CD4-positive, CD25-positive, alpha-beta regulatory T cell (primary cell): Measurements from ENCODE around the gene PCDH15. TPM values are rescaled to one million over a fixed set of nuclear protein-coding genes. Genes with fewer than 3 reads are reported as not detected.

Source experiments
- ATAC-seq, 2 donors: fragments of 150-1000 bp; cut with Tn5 transposase; one replicate each; pipeline ENCODE4 v1.10.0; 2021; ENCODE audit warnings: low read depth in 2 of 2, moderate number of reproducible peaks in 2 of 2, moderate library complexity in 1 of 2
- DNase-seq, 3 donors: peaks; one replicate each; pipeline versions ENCODE4 v3.0.0 to v3.0.0-alpha.2; 2012 to 2022; ENCODE audit warnings: mixed read lengths in 1 of 3
- H3K27ac ChIP-seq: one replicate; pipeline ENCODE4 v1.7.0; 2013; ENCODE audit warnings: mild to moderate bottlenecking, low read length; ENCODE audit not compliant: insufficient read depth, poor library complexity, severe bottlenecking
- H3K27me3 ChIP-seq: one replicate; pipeline ENCODE4 v1.7.0; 2013; ENCODE audit warnings: low read length; ENCODE audit not compliant: control insufficient read depth, insufficient read depth
- H3K36me3 ChIP-seq: one replicate; pipeline ENCODE4 v1.7.0; 2013; ENCODE audit warnings: mild to moderate bottlenecking, low read length, moderate library complexity; ENCODE audit not compliant: control insufficient read depth, insufficient read depth
- H3K4me1 ChIP-seq: 2 replicates; pipeline ENCODE4 v1.7.0; 2013; ENCODE audit warnings: mild to moderate bottlenecking, low read length; ENCODE audit not compliant: insufficient read depth, control insufficient read depth, poor library complexity, severe bottlenecking
- H3K4me3 ChIP-seq: one replicate; pipeline ENCODE4 v1.7.0; 2013; ENCODE audit warnings: low read depth, mild to moderate bottlenecking, low read length, moderate library complexity
- H3K9me3 ChIP-seq, 2 experiments: 1 replicate in 1 of 2; 2 replicates in 1 of 2; pipeline ENCODE4 v1.7.0; 2013; ENCODE audit warnings: low read length in 2 of 2, mild to moderate bottlenecking in 1 of 2, moderate library complexity in 1 of 2; ENCODE audit not compliant: control insufficient read depth in 2 of 2
- H3K27ac Mint-ChIP-seq, 3 donors: one replicate each; pipeline ENCODE4 v1.8.0; 2020 to 2022; ENCODE audit warnings: mild to moderate bottlenecking in 3 of 3, mixed read lengths in 3 of 3, moderate library complexity in 2 of 3
- H3K27me3 Mint-ChIP-seq: one replicate; pipeline ENCODE4 v1.8.0; 2022; ENCODE audit warnings: mild to moderate bottlenecking, mixed read lengths
- H3K36me3 Mint-ChIP-seq: one replicate; pipeline ENCODE4 v1.8.0; 2020; ENCODE audit warnings: mixed read lengths
- H3K4me1 Mint-ChIP-seq, 4 donors: one replicate each; pipeline ENCODE4 v1.8.0; 2020 to 2022; ENCODE audit warnings: mixed read lengths in 4 of 4, mild to moderate bottlenecking in 1 of 4
- H3K4me3 Mint-ChIP-seq, 4 donors: one replicate each; pipeline ENCODE4 v1.8.0; 2020 to 2022; ENCODE audit warnings: mild to moderate bottlenecking in 4 of 4, mixed read lengths in 4 of 4, moderate library complexity in 3 of 4
- H3K9me3 Mint-ChIP-seq, 7 donors: one replicate each; pipeline ENCODE4 v1.8.0; 2020 to 2022; ENCODE audit warnings: mixed read lengths in 7 of 7, mild to moderate bottlenecking in 3 of 7, moderate library complexity in 2 of 7
- polyA plus RNA-seq, 4 donors: library from polyadenylated mRNA; unstranded; fragments of 300-500 nt; fragmentation: Illumina TruSeq; gene quantifications; one replicate each; pipeline ENCODE4 v1.2.3, GENCODE V29; 2021
- total RNA-seq: library from RNA; stranded (reverse); gene quantifications from one replicate; pipeline ENCODE4 v1.2.3, GENCODE V29; 2022

Gene PCDH15
- total and polyA plus RNA-seq, 5 donors from 2014 or later: not detected

- Mint-ChIP-seq H3K27me3 (no peaks in the 10 kb centered on the region), H3K9me3 (peaks cover 2 to 8% (median 4%) of the 10 kb centered on the region in 7 donors), H3K36me3 (no peaks in the 10 kb centered on the region), H3K27ac (no peak overlapping the region), H3K4me1 (no peaks in the 10 kb centered on the region), H3K4me3 (no peak overlapping the region)
- no peaks in the 10 kb centered on the region for H3K36me3 ChIP-seq
- ATAC-seq: no peak
- no peak for DNase-seq
- H3K4me1 ChIP-seq: no peaks in the 10 kb centered on the region
- H3K27ac ChIP-seq: no peak overlapping the region
- no peaks in the 10 kb centered on the region for H3K9me3 ChIP-seq
- H3K27me3 ChIP-seq: no peaks in the 10 kb centered on the region
- H3K4me3 ChIP-seq: no peak overlapping the region
Measured at GRCh38 chr10:53894145-53894544, 906.9 kb downstream of the PCDH15 start.

GRCh38 chr10:53893061-53893460 is 908.0 kb downstream of the PCDH15 start:
- DNase-seq: no peak
- Histone ChIP-seq H3K36me3 (no peaks in the 10 kb centered on the region), H3K9me3 (no peaks in the 10 kb centered on the region), H3K4me1 (no peaks in the 10 kb centered on the region), H3K27ac (no peak overlapping the region), H3K27me3 (no peaks in the 10 kb centered on the region), H3K4me3 (no peak overlapping the region)
- H3K4me3 Mint-ChIP-seq: no peak overlapping the region
- no peaks in the 10 kb centered on the region for H3K36me3 Mint-ChIP-seq
- H3K27me3 Mint-ChIP-seq: no peaks in the 10 kb centered on the region
- no peak for ATAC-seq
- peaks cover 0 to 8% (median 4%) of the 10 kb centered on the region in 7 donors for H3K9me3 Mint-ChIP-seq
- H3K4me1 Mint-ChIP-seq: no peaks in the 10 kb centered on the region
- H3K27ac Mint-ChIP-seq: no peak overlapping the region

- Mint-ChIP-seq H3K4me1 (no peaks in the 10 kb centered on the region), H3K9me3 (peaks cover 0 to 10% (median 6%) of the 10 kb centered on the region in 7 donors), H3K4me3 (no peak overlapping the region), H3K27me3 (no peaks in the 10 kb centered on the region), H3K27ac (no peak overlapping the region), H3K36me3 (no peaks in the 10 kb centered on the region)
- no peak for DNase-seq
- H3K27me3 ChIP-seq: no peaks in the 10 kb centered on the region
- no peak for ATAC-seq
- H3K27ac ChIP-seq: no peak overlapping the region
- no peaks in the 10 kb centered on the region for H3K4me1 ChIP-seq
- H3K36me3 ChIP-seq: no peaks in the 10 kb centered on the region
- no peak overlapping the region for H3K4me3 ChIP-seq
- no peaks in the 10 kb centered on the region for H3K9me3 ChIP-seq
Measured at GRCh38 chr10:53886325-53887300, 914.4 kb downstream of the PCDH15 start.

- Histone ChIP-seq H3K27me3 (no peaks in the 10 kb centered on the region), H3K4me1 (no peaks in the 10 kb centered on the region), H3K9me3 (peaks cover 0 to 5% of the 10 kb centered on the region in 2 experiments), H3K36me3 (no peaks in the 10 kb centered on the region), H3K4me3 (no peak overlapping the region), H3K27ac (no peak overlapping the region)
- DNase-seq (no peak), ATAC-seq (no peak)
- peaks cover 4 to 25% (median 8%) of the 10 kb centered on the region in 7 donors for H3K9me3 Mint-ChIP-seq
- no peaks in the 10 kb centered on the region for H3K27me3 Mint-ChIP-seq
- H3K4me1 Mint-ChIP-seq: no peaks in the 10 kb centered on the region
- no peak overlapping the region for H3K4me3 Mint-ChIP-seq
- no peaks in the 10 kb centered on the region for H3K36me3 Mint-ChIP-seq
- H3K27ac Mint-ChIP-seq: no peak overlapping the region
Measured at GRCh38 chr10:53864846-53865245, 936.2 kb downstream of the PCDH15 start.

GRCh38 chr10:53852450-53853175 is 948.4 kb downstream of the PCDH15 start:
- Mint-ChIP-seq H3K4me1 (no peaks in the 10 kb centered on the region), H3K27ac (no peak overlapping the region), H3K27me3 (no peaks in the 10 kb centered on the region), H3K36me3 (no peaks in the 10 kb centered on the region), H3K9me3 (peaks cover 0 to 7% (median 2%) of the 10 kb centered on the region in 7 donors), H3K4me3 (no peak overlapping the region)
- Histone ChIP-seq H3K4me3 (no peak overlapping the region), H3K27me3 (no peaks in the 10 kb centered on the region), H3K36me3 (no peaks in the 10 kb centered on the region), H3K4me1 (no peaks in the 10 kb centered on the region), H3K27ac (no peak overlapping the region), H3K9me3 (no peaks in the 10 kb centered on the region)
- DNase-seq (no peak), ATAC-seq (no peak)

- H3K27me3 Mint-ChIP-seq: no peaks in the 10 kb centered on the region
- H3K4me3 ChIP-seq: no peak overlapping the region
- peaks cover 0 to 3% of the 10 kb centered on the region in 2 experiments for H3K9me3 ChIP-seq
- no peaks in the 10 kb centered on the region for H3K36me3 ChIP-seq
- H3K27ac ChIP-seq: no peak overlapping the region
- H3K4me1 Mint-ChIP-seq: no peaks in the 10 kb centered on the region
- H3K27me3 ChIP-seq: no peaks in the 10 kb centered on the region
- H3K4me3 Mint-ChIP-seq: no peak overlapping the region
- peaks cover 0 to 15% (median 2%) of the 10 kb centered on the region in 7 donors for H3K9me3 Mint-ChIP-seq
- no peak overlapping the region for H3K27ac Mint-ChIP-seq
- no peaks in the 10 kb centered on the region for H3K36me3 Mint-ChIP-seq
- H3K4me1 ChIP-seq: no peaks in the 10 kb centered on the region
- ATAC-seq: no peak
- DNase-seq: no peak
Measured at GRCh38 chr10:53846809-53847208, 954.2 kb downstream of the PCDH15 start.

- Mint-ChIP-seq H3K27me3 (no peaks in the 10 kb centered on the region), H3K9me3 (peaks cover 0 to 15% (median 2%) of the 10 kb centered on the region in 7 donors), H3K4me3 (no peak overlapping the region), H3K36me3 (no peaks in the 10 kb centered on the region), H3K27ac (no peak overlapping the region), H3K4me1 (no peaks in the 10 kb centered on the region)
- H3K9me3 ChIP-seq: peaks cover 0 to 3% of the 10 kb centered on the region in 2 experiments
- H3K4me1 ChIP-seq: no peaks in the 10 kb centered on the region
- no peak overlapping the region for H3K27ac ChIP-seq
- no peak for DNase-seq
- no peak overlapping the region for H3K4me3 ChIP-seq
- ATAC-seq: no peak
- H3K27me3 ChIP-seq: no peaks in the 10 kb centered on the region
- H3K36me3 ChIP-seq: no peaks in the 10 kb centered on the region
Measured at GRCh38 chr10:53843736-53844362, 957.2 kb downstream of the PCDH15 start.
